HCT116 (cell line): ENCODE results near the gene STK39.

ENCODE experiments used
- CBX3 ChIP-seq: IDR thresholded peaks from 2 replicates; pipeline ENCODE4 v1.6.1; 2012; ENCODE audit warnings: low read depth
- CTCF ChIP-seq, 3 experiments: fragments of 200-600 bp in 1 of 3; sonication (generic) in 1 of 3; IDR thresholded peaks in 2 of 3; conservative IDR thresholded peaks in 1 of 3; 2 replicates each; pipeline ENCODE4 v1.5.1; 2012 to 2017; ENCODE audit warnings: low read depth in 2 of 3, low read length in 2 of 3, antibody characterized with exemption in 1 of 3, borderline replicate concordance in 1 of 3, control low read depth in 1 of 3, mild to moderate bottlenecking in 1 of 3, mixed read lengths in 1 of 3, mixed run types in 1 of 3, moderate library complexity in 1 of 3; ENCODE audit not compliant: insufficient read depth in 1 of 3
- ELF1 ChIP-seq: IDR thresholded peaks from 2 replicates; pipeline ENCODE4 v1.6.1; 2012; ENCODE audit warnings: low read depth, borderline replicate concordance
- POLR2A ChIP-seq: IDR thresholded peaks from 2 replicates; pipeline ENCODE4 v1.7.0; 2011; ENCODE audit warnings: borderline replicate concordance; ENCODE audit not compliant: insufficient read depth, insufficient read length; ENCODE audit errors: extremely low read depth
- POLR2AphosphoS5 ChIP-seq: IDR thresholded peaks from 2 replicates; pipeline ENCODE4 v1.6.1; 2011; ENCODE audit warnings: mild to moderate bottlenecking, low read depth, low read length, moderate library complexity
- RAD21 ChIP-seq: IDR thresholded peaks from 2 replicates; pipeline ENCODE4 v1.6.1; 2012; ENCODE audit warnings: low read depth, mild to moderate bottlenecking
- SIN3A ChIP-seq: IDR thresholded peaks from 2 replicates; pipeline ENCODE4 v1.6.1; 2012; ENCODE audit warnings: low read depth
- SP1 ChIP-seq: IDR thresholded peaks from 2 replicates; pipeline ENCODE4 v1.6.1; 2012; ENCODE audit warnings: low read depth
- TF ChIP-seq, protein P1 (sequence below): IDR thresholded peaks from 2 replicates; pipeline ENCODE4 v1.6.1; 2012

DNA sequence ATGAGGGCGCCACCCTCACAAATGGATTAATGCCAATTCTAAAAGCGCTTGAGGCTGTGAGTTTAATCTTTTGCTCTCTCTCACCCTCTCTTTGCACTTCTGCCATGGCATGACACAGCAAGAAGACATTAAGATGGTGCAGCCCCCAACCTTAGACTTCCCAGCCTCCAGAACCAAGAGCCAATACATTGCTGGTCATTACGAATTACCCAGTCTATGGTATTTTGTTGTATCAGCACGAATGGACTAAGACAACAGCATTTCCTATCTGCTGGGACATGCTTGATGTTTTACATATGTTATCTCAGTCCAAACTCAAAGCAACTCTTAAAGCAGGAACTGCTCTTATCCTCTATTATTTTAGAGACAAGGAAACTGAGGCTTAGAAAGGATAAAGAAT is 222.9 kb downstream of the STK39 start:
- TF ChIP-seq CTCF (IDR thresholded peaks at IDR 0.05 in 2 of 3, conservative IDR thresholded peaks at IDR 0.05 in 1 of 3; ENCODE audit: borderline replicate concordance in 1 of 3, insufficient read depth in 1 of 3, low read depth in 2 of 3, low read length in 2 of 3) (no peak), POLR2A (no peak), POLR2AphosphoS5 (no peak), RAD21 (no peak), SIN3A (no peak), CBX3 (no peak), ELF1 (no peak), SP1 (no peak)
- TF ChIP-seq, protein P1, sequence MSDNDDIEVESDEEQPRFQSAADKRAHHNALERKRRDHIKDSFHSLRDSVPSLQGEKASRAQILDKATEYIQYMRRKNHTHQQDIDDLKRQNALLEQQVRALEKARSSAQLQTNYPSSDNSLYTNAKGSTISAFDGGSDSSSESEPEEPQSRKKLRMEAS = no peak
